IMR-90 (cell line): ENCODE data around the gene DPH2. TPM values are rescaled to one million over a fixed set of nuclear protein-coding genes. Genes with fewer than 3 reads are reported as not detected.

Experiments used
- MAFK ChIP-seq: IDR thresholded peaks from 2 replicates; pipeline ENCODE4 v1.6.1; 2012; ENCODE audit warnings: low read depth, low read length, improper control_type of control experiment
- polyA plus RNA-seq, 3 experiments: library from polyadenylated mRNA; depleted of rRNA; stranded (reverse); fragments of >200 nt; gene quantifications; 2 replicates each; pipeline ENCODE4 v1.2.3, GENCODE V29; 2012; ENCODE audit warnings: low replicate concordance in 1 of 3
- total RNA-seq: library from RNA; depleted of rRNA; stranded (reverse); fragments of >200 nt; gene quantifications from 2 replicates; pipeline ENCODE4 v1.2.3, GENCODE V29; 2012
- TF ChIP-seq, protein P1 (sequence below): conservative IDR thresholded peaks from 2 replicates; pipeline ENCODE4 v1.5.1; 2012; ENCODE audit warnings: mild to moderate bottlenecking, low read depth, low read length, improper control_type of control experiment

The DPH2 gene
- total and polyA plus RNA-seq, 2 of the 4 experiments (the other 2 are of a cell fraction) = 21.0 to 32.2 TPM

DNA sequence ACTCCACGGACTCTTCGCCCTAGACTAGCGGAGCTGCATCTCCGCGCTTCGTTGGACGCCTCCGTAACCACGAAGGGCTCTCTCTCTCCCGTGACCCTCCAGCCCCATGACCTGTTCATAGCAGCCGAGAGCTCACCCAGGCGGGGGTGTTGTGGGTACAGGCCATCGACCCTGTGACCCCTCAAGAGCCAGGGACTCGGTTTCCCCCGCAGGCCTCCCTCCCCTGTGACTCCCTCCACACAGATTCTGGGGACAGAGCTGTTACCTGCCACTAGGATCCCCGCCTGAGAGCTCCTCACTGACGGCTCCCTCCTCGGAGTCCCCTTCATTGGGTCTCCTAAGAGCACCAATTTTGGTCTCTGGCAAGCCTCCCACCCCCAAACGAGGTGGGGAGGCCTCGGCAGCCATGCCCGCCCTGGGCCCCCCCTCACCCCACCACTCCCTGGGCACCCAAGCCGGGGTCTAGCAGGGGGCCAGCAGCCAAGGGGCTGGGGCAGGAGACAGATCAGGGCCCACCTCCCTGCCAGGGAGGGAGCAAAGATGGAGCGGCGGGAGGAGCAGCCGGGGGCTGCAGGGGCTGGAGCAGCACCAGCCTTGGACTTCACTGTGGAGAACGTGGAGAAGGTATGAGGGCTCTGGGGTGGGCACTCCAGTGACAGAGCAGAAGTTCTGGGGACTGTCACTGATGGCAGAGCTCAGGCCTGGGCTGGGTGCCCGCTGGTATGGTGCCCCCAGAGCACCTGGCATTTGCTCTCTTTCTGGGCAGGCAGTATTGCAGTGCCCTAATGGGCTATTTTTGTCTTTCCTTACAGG lies 22.5 kb upstream of the DPH2 start (continued):
- TF ChIP-seq, protein P1, sequence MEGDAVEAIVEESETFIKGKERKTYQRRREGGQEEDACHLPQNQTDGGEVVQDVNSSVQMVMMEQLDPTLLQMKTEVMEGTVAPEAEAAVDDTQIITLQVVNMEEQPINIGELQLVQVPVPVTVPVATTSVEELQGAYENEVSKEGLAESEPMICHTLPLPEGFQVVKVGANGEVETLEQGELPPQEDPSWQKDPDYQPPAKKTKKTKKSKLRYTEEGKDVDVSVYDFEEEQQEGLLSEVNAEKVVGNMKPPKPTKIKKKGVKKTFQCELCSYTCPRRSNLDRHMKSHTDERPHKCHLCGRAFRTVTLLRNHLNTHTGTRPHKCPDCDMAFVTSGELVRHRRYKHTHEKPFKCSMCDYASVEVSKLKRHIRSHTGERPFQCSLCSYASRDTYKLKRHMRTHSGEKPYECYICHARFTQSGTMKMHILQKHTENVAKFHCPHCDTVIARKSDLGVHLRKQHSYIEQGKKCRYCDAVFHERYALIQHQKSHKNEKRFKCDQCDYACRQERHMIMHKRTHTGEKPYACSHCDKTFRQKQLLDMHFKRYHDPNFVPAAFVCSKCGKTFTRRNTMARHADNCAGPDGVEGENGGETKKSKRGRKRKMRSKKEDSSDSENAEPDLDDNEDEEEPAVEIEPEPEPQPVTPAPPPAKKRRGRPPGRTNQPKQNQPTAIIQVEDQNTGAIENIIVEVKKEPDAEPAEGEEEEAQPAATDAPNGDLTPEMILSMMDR = no peak
- no peak for TF ChIP-seq MAFK
